Stimulated activated CD4-positive, alpha-beta T cell treated with anti-CD3 and anti-CD28 coated beads, Interleukin-2, amount 100 ng/mL, for 4 hours (primary cell): Measurements from ENCODE around the gene HNRNPU.

Experiments used
- DNase-seq: peaks from one replicate; pipeline ENCODE4 v3.0.0-alpha.2; 2020; ENCODE audit warnings: low read depth

Gene HNRNPU

GRCh38 chr1:244802556-244803239 lies 61.6 kb downstream of the HNRNPU start:
- DNase-seq: no peak

- DNase-seq: no peak
These were observed 62.3 kb downstream of the HNRNPU start for GRCh38 chr1:244802041-244802440.

GRCh38 chr1:244801246-244801645 lies 63.1 kb downstream of the HNRNPU start:
- peak; percentile 46 for DNase-seq

- DNase-seq: no peak
These were observed 63.5 kb downstream of the HNRNPU start for GRCh38 chr1:244800821-244801220.
